PC-9 (cell line): ENCODE results near the gene PCSK5.

Source experiments
- EZH2 ChIP-seq: fragments of 200-600 bp; sonication (generic); IDR thresholded peaks from 2 replicates; pipeline ENCODE4 v1.8.0; 2017; ENCODE audit warnings: antibody characterized with exemption, low read depth
- TF ChIP-seq, protein P1 (sequence below): fragments of 200-600 bp; sonication (generic); conservative IDR thresholded peaks from 2 replicates; pipeline ENCODE4 v1.6.1; 2017; ENCODE audit warnings: mixed run types, antibody characterized with exemption, mild to moderate bottlenecking, moderate library complexity

- no peak for TF ChIP-seq EZH2
- TF ChIP-seq, protein P1, sequence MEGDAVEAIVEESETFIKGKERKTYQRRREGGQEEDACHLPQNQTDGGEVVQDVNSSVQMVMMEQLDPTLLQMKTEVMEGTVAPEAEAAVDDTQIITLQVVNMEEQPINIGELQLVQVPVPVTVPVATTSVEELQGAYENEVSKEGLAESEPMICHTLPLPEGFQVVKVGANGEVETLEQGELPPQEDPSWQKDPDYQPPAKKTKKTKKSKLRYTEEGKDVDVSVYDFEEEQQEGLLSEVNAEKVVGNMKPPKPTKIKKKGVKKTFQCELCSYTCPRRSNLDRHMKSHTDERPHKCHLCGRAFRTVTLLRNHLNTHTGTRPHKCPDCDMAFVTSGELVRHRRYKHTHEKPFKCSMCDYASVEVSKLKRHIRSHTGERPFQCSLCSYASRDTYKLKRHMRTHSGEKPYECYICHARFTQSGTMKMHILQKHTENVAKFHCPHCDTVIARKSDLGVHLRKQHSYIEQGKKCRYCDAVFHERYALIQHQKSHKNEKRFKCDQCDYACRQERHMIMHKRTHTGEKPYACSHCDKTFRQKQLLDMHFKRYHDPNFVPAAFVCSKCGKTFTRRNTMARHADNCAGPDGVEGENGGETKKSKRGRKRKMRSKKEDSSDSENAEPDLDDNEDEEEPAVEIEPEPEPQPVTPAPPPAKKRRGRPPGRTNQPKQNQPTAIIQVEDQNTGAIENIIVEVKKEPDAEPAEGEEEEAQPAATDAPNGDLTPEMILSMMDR: no peak
Measured at GRCh38 chr9:75937521-75938258, 47.2 kb downstream of the PCSK5 start.
